ENCODE data around the gene FLYWCH1. TPM values are rescaled to one million over a fixed set of nuclear protein-coding genes. Genes with fewer than 3 reads are reported as not detected.

The FLYWCH1 gene, protein sequence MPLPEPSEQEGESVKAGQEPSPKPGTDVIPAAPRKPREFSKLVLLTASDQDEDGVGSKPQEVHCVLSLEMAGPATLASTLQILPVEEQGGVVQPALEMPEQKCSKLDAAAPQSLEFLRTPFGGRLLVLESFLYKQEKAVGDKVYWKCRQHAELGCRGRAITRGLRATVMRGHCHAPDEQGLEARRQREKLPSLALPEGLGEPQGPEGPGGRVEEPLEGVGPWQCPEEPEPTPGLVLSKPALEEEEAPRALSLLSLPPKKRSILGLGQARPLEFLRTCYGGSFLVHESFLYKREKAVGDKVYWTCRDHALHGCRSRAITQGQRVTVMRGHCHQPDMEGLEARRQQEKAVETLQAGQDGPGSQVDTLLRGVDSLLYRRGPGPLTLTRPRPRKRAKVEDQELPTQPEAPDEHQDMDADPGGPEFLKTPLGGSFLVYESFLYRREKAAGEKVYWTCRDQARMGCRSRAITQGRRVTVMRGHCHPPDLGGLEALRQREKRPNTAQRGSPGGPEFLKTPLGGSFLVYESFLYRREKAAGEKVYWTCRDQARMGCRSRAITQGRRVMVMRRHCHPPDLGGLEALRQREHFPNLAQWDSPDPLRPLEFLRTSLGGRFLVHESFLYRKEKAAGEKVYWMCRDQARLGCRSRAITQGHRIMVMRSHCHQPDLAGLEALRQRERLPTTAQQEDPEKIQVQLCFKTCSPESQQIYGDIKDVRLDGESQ
- total RNA-seq = 63.9 and 64.5 TPM in 2 replicates

DNA sequence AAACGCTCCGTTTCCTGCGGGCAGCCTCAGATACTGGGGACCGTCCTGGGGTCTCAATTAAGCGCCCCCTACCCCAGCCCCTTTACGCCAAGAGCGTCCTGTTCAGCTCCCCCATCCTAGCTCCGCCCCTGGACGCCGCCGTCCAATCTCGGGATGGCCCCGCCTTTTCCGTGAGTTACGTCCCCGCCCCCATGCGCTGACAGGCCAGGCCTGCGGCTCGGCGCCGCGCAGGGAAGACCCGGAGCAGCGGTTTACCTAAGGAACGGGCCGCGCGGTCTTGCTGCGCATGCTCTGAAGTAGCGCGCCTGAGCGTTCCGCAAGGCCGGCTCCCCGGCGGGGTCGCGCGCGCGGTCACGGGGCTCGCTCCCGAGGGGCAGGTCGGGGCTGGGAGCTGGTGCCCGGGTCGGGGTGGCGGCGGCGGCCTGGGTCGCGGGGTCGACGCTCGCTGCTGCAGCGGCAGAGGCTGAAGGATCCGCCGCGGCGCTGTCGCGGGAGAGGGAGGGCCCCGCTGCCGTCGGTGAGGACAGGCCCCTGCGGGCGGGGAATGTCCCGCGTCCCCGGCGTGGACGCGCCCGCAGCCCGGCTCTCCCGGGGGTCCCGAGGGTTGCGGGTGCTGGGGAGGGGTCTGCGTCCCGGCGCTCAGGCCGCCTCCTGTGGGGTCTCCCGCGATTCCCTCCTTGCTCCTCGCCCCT lies at the start of gene FLYWCH1:
Gene FLYWCH1 (plus strand): TSS at position 294 of the 692 bp plus-strand sequence. CDS start 17,755 bp downstream, outside the sequence.
- H3K4me3 Mint-ChIP-seq = peak within 1 kb of the TSS; percentile 95
- intact Hi-C loops (cut with micrococcal nuclease) = loop anchor here (2.0 to 5.0 kb wide), 2 partner anchors 15 to 51 kb away; partner anchors contain the start of gene KREMEN2
- no peaks in the 10 kb centered on the region for H3K9me3 Mint-ChIP-seq
- peak within 1 kb of the TSS; percentile 88 for H3K27ac Mint-ChIP-seq
- peaks cover 14% of the 10 kb centered on the region for H3K36me3 Mint-ChIP-seq (ENCODE audit: low read depth)
- H3K4me1 Mint-ChIP-seq = peaks cover 22% of the 10 kb centered on the region
- peaks cover 5% of the 10 kb centered on the region for H3K27me3 Mint-ChIP-seq
- peak; percentile 100 for DNase-seq

DNA sequence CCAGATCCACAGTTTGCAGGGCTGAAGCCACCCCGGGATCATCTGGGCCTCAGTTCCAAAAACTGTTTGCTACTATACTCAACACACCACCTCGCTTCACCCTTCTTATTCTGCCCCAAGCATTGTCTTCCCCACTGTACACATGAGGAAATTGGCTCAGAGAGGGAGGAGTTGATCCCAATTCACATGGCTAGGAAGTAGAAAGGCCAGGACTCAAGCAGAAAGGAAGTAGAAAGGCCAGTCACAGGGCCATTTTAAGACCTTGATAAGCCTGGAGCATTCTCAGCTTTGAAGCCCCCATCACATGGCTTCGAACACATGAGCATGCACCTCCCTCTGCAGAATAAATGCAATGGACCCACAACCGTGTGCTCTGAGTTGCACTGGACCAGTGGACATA lies 46.1 kb upstream of the FLYWCH1 start:
- H3K27ac Mint-ChIP-seq = no peak overlapping the region
- peaks cover 10% of the 10 kb centered on the region for H3K4me1 Mint-ChIP-seq
- H3K27me3 Mint-ChIP-seq = peaks cover 9% of the 10 kb centered on the region
- H3K36me3 Mint-ChIP-seq (ENCODE audit: low read depth) = no peaks in the 10 kb centered on the region
- intact Hi-C loops (cut with micrococcal nuclease) = loop anchor here (5.0 kb wide), 2 partner anchors 88 to 193 kb away; partner anchors contain the start of gene ELOB
- no peak overlapping the region for H3K4me3 Mint-ChIP-seq
- DNase-seq = no peak
- peaks cover 5% of the 10 kb centered on the region for H3K9me3 Mint-ChIP-seq

DNA sequence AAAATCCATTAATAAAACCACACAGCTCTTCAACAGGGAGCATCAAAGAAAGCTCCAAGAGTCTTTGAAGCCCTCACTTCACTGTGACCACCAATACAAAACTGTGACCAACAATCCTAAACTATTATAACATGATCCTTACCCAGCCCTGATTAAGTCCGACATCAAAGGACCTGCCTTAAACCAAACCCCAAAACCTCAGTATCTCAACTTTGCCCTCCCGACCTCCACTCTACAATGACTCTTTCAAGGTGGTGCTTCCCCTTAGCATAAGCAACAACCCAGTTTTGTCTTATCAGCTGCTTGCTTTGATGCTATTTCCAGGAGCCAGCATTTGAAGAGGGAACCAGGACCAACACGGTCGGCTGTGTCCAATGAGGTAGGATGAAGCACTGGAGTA lies 45.3 kb upstream of the FLYWCH1 start:
- H3K9me3 Mint-ChIP-seq = peaks cover under 1% of the 10 kb centered on the region
- H3K27me3 Mint-ChIP-seq = peaks cover 7% of the 10 kb centered on the region
- peaks cover 10% of the 10 kb centered on the region for H3K4me1 Mint-ChIP-seq
- no peaks in the 10 kb centered on the region for H3K36me3 Mint-ChIP-seq (ENCODE audit: low read depth)
- no peak overlapping the region for H3K4me3 Mint-ChIP-seq
- H3K27ac Mint-ChIP-seq = no peak overlapping the region
- intact Hi-C loops (cut with micrococcal nuclease) = loop anchor here (5.0 kb wide), 2 partner anchors 89 to 194 kb away; partner anchors contain the start of gene ELOB
- DNase-seq = no peak

DNA sequence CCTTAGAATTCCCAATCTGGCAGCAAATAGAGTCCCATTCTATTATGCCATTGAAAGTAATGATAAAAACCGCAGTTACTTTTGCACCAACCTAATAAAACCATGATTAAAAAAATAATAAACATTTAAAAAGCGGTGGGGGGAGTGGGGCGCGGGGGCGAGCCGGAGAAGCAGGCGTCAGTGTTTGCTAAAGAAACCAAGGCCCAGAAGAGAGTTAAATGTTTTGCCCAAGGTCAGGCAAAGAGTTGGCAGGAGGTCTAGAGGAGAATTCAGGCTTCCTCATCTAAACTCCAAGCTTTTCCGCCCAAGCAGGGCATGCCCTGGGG lies 44.1 kb upstream of the FLYWCH1 start:
- no peak for DNase-seq
- Mint-ChIP-seq H3K4me3 (peak overlapping the region; percentile 91), H3K27me3 (peaks cover 7% of the 10 kb centered on the region), H3K27ac (peak overlapping the region; percentile 91), H3K4me1 (peaks cover 10% of the 10 kb centered on the region), H3K9me3 (no peaks in the 10 kb centered on the region), H3K36me3 (ENCODE audit: low read depth) (no peaks in the 10 kb centered on the region)
- intact Hi-C loops (cut with micrococcal nuclease) = loop anchor here (5.0 kb wide), 2 partner anchors 90 to 195 kb away; partner anchors contain the start of gene ELOB

DNA sequence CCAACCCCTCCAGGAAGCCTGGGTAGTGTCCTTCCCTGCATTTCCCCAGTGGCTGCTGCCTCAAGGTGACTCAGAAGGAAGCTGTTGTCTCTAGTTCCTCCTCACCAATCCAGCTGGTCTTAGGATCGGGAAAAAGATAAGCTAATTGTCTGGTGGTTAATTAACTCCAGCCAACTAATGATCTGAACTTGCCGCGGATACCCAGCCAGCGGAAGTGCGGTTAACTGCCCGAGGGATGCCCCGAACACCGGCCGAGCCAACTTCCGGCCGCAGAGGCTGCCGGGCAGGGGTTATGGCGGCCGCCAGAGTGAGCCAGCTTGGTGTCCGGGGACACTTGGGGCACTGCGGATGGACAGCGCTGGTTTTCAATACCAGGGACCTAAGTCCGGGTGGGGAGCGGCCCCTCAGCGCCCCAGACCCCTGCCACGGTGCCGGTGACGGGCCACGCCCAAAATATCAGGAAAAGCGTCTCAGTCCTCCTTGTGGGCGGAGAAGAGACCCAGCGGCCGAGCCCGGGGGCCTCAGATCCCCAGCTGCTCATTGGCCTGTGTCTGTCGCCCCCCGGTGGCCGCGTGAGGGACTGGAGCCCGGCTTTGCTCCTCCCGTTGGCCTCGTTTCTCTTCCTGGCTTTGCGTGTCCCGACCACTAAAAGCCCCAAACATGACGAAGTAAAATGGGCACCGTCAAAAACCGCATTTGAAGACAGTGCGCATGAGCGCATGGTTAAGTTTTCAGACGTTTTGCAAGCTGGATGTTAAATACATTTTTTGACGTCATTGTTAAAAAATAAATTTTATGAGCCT lies 43.5 kb upstream of the FLYWCH1 start:
- H3K4me3 Mint-ChIP-seq = peak overlapping the region; percentile 91
- no peaks in the 10 kb centered on the region for H3K9me3 Mint-ChIP-seq
- H3K27me3 Mint-ChIP-seq = peaks cover 7% of the 10 kb centered on the region
- H3K4me1 Mint-ChIP-seq = peaks cover 10% of the 10 kb centered on the region
- intact Hi-C loops (cut with micrococcal nuclease) = loop anchor here (1.0 to 5.0 kb wide), 3 partner anchors 29 to 196 kb away; partner anchors contain the start of gene ELOB
- peak overlapping the region; percentile 91 for H3K27ac Mint-ChIP-seq
- H3K36me3 Mint-ChIP-seq (ENCODE audit: low read depth) = no peaks in the 10 kb centered on the region
- DNase-seq = peak; percentile 98

DNA sequence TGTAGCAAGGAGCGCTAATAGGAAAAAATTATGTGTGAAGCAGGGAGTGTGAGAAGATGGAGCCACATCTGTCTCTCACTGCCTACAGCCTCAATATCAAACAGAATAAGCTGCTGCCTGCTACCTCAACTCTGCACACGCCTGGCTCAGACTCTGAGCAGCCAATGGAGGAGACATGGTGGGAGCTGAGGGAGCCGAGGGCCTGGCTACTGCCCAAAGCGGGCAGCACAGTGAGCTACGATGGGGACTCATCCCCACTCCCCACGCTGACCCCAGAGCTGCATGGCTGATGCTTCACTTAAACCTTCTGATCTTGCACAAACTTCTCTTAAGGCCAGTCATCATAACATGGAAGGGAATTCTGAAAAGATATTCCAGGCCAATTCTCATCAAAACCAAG lies 39.8 kb upstream of the FLYWCH1 start:
- intact Hi-C loops (cut with micrococcal nuclease) = no loop called here
- Mint-ChIP-seq H3K36me3 (ENCODE audit: low read depth) (no peaks in the 10 kb centered on the region), H3K27me3 (peaks cover 4% of the 10 kb centered on the region), H3K4me1 (peaks cover 7% of the 10 kb centered on the region), H3K4me3 (no peak overlapping the region), H3K27ac (no peak overlapping the region), H3K9me3 (no peaks in the 10 kb centered on the region)
- DNase-seq = no peak

DNA sequence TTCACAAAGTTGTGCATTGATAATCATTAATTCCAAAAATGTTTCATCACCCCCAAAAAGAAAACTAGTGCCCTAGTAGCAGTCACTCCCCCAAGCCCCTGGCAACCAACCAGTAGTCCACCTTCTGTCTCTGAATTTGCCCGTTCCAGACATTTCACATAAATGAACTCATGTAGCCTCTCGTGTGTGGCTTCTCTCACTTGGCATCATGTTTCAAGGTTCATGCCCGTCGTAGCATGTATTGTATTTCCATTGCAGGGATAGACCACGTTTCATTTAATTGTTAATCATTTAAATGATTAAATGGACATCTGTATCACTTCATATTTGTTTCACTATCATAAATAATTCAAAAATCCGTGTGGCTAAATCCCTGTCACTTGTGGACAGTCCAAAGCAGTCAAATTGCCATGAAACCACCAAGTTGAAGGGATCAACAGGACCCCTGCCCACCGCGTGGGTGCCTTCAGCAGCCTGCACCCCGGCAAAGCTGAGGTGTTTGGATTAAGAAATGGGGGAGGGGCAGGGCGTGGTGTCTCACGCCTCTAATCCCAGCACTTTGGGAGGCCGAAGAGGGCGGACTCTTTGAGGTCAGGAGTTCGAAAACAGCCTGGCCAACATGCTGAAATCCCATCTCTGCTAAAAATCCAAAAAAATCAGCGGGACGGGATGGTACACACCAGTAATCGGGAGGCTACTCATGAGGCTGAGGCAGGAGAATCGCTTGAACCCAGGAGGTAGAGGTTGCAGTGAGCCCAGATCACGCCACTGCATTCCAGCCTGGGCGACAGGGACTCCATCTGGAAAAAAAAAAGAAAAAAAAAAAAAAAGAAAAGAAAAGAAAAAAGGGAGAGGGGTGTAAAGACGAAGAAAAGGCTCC lies 37.5 kb upstream of the FLYWCH1 start:
- no peaks in the 10 kb centered on the region for H3K9me3 Mint-ChIP-seq
- intact Hi-C loops (cut with micrococcal nuclease) = loop anchor here (2.0 kb wide), 1 partner anchor 53 kb away; no protein-coding TSS in a partner anchor

DNA sequence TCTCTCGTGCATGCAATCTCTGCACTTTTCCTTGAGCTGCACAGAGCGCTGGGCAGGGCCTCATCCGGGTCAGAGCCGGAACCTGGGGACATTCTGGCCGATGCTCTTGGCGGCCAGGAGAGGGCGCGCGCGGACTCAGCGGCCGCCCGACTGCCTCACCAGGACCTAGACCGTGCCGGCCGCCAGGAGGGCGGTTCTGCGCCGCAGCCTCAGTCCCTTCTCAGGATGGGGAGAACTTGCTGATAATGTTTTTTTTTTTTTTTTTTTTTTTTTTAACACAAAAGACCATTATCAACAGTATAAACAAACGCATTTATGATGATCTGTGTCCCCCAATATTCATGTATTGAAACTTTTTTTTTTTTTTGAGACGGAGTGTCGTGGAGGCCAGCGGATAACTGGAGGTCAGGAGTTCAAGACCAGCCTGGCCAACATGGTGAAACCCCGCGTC lies 36.8 kb upstream of the FLYWCH1 start:
- DNase-seq = peak; percentile 90
- Mint-ChIP-seq H3K36me3 (ENCODE audit: low read depth) (no peaks in the 10 kb centered on the region), H3K4me1 (no peaks in the 10 kb centered on the region), H3K9me3 (no peaks in the 10 kb centered on the region), H3K27me3 (peaks cover 4% of the 10 kb centered on the region), H3K27ac (no peak overlapping the region), H3K4me3 (no peak overlapping the region)
- intact Hi-C loops (cut with micrococcal nuclease) = loop anchor here (1.0 to 2.0 kb wide), 2 partner anchors 44 to 52 kb away; no protein-coding TSS in a partner anchor

More for the DNA sequence above, 37.5 kb upstream of the FLYWCH1 start:
- DNase-seq = no peak
- no peaks in the 10 kb centered on the region for H3K4me1 Mint-ChIP-seq
- H3K4me3 Mint-ChIP-seq = no peak overlapping the region
- H3K36me3 Mint-ChIP-seq (ENCODE audit: low read depth) = no peaks in the 10 kb centered on the region
- H3K27ac Mint-ChIP-seq = no peak overlapping the region
- H3K27me3 Mint-ChIP-seq = peaks cover 4% of the 10 kb centered on the region

DNA sequence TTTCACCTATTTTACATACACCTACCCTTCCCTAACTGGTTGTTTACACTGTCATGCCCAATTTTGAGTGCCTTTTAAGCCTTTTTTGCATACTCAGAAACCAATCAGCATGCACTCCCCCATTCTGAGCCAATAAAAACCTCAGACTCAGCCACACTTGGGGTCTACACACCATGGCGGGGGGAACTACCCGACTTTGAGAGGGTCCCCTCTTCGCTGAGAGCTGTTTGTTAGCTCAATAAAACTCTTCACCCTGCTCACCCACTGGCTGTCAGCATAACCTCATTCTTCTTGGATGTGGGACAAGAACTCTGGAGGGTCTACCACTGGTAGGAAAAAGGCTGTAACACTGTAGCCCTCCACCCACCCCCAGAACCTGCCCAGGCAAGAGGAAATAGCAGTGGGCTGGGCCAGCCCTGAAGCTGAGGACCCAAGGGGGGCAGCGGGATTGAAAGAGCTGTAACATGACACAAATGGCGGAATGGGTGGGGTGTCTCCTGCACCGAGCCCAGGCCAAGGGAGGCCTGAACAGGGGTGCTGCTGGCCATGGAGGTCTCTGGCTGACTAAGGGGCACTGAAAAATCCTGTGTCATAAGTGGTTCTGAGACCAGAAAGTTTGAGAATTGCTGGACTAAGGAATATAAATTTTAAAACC lies 31.8 kb upstream of the FLYWCH1 start:
- intact Hi-C loops (cut with micrococcal nuclease) = loop anchor here (5.0 kb wide), 1 partner anchor 82 kb away; the partner anchor contains the start of gene KREMEN2
- Mint-ChIP-seq H3K4me3 (no peak overlapping the region), H3K36me3 (ENCODE audit: low read depth) (no peaks in the 10 kb centered on the region), H3K27ac (no peak overlapping the region), H3K4me1 (peaks cover 11% of the 10 kb centered on the region), H3K9me3 (no peaks in the 10 kb centered on the region), H3K27me3 (peaks cover 3% of the 10 kb centered on the region)
- no peak for DNase-seq

DNA sequence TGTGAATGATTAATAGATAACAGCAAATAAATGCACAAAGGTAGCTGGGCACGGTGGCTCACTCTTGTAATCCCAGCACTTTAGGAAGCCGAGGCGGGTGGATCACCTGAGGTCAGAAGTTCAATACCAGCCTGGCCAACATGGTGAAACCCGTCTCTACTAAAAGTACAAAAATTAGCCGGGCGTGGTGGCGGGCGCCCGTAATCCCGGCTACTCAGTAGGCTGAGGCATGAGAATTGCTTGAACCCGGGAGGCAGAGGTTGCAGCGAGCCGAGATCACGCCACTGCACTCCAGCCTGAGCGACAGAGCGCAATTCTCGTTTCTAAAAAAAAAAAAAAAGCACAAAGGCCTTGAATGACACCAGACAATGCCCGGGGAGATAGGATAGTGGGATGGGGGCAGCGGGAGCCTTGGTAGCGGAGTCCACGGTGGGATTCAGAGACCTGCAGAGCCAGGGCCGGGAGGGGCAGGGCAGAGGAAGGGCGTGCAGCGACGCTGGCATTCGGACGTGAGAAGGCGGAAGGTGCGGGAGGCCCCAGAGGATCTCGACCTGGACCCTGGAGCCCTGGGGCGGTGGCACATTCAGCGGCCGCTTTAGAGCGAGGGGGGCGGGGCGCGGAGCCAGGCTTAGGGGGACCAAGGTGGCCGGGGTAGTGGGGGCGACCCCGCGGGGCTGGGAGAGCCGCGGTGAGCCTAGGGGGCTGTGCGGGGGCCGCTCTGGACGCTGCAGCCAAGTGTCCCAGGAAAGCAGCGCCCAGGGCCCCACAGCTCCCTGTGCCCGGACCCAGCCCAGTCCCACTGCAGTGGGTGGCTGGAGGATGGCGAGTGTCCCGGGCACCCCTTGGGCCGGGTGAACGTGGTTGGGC lies 29.7 kb upstream of the FLYWCH1 start:
- no peaks in the 10 kb centered on the region for H3K9me3 Mint-ChIP-seq
- H3K4me1 Mint-ChIP-seq = peaks cover 11% of the 10 kb centered on the region
- peak overlapping the region; percentile 94 for H3K4me3 Mint-ChIP-seq
- intact Hi-C loops (cut with micrococcal nuclease) = loop anchor here (5.0 kb wide), 1 partner anchor 80 kb away; the partner anchor contains the start of gene KREMEN2
- no peaks in the 10 kb centered on the region for H3K36me3 Mint-ChIP-seq (ENCODE audit: low read depth)
- H3K27me3 Mint-ChIP-seq = no peaks in the 10 kb centered on the region
- peak overlapping the region; percentile 95 for H3K27ac Mint-ChIP-seq
- DNase-seq = peak; percentile 83
